Activated CD4-positive, CD25-positive, alpha-beta regulatory T cell treated with anti-CD3 and anti-CD28 coated beads, Interleukin-2, amount 50 U/mL, for 72 hours (primary cell): ENCODE results near the gene LRBA.
"Not testable (repeated sequence)": the region's sequence is repeated elsewhere in the genome, so short reads cannot be mapped to it uniquely, and the experiment has no call there.

Experiments used
- DNase-seq: peaks from one replicate; pipeline ENCODE4 v3.0.0; 2021

LRBA gene

DNA sequence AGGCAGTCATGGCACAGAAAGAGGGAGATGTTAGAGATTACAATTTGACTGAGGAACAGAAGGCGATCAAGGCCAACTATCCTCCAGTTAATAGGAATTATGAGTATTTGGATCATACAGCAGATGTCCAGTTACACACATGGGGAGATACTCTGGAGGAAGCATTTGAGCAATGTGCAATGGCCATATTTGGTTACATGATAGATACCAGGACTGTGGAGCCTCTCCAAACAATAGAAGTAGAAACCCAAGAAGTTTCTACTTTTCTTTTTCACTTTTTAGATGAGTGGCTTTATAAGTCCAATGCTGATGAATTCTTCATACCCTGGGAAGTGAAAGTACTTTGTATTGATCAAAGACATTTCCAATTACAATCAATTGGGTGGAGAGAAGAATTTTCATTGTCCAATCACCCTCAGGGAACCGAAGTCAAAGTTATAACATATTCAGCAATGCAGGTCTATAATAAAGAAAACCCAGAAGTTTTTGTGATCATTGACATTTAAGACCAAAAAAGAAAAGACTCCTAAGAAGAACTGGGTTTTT is 294.0 kb downstream of the LRBA start:
- no peak for DNase-seq

DNA sequence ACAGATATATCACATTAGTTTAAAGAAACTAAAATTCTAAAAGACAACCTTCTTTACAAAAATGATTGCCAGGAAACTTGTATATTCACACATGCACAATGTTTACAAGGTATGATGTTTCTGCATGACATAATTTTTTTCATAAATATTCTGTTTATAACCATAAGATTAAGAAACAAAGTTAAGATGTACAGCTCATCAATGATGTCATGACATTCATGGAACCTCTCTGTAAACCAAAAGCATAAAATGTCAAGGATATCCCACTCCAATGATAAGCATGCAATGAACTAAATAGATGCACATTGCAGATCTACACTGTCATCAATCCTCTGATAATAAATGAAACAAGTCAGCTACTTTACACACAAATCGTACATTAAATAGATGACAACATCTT is 297.1 kb downstream of the LRBA start:
- no peak for DNase-seq

DNA sequence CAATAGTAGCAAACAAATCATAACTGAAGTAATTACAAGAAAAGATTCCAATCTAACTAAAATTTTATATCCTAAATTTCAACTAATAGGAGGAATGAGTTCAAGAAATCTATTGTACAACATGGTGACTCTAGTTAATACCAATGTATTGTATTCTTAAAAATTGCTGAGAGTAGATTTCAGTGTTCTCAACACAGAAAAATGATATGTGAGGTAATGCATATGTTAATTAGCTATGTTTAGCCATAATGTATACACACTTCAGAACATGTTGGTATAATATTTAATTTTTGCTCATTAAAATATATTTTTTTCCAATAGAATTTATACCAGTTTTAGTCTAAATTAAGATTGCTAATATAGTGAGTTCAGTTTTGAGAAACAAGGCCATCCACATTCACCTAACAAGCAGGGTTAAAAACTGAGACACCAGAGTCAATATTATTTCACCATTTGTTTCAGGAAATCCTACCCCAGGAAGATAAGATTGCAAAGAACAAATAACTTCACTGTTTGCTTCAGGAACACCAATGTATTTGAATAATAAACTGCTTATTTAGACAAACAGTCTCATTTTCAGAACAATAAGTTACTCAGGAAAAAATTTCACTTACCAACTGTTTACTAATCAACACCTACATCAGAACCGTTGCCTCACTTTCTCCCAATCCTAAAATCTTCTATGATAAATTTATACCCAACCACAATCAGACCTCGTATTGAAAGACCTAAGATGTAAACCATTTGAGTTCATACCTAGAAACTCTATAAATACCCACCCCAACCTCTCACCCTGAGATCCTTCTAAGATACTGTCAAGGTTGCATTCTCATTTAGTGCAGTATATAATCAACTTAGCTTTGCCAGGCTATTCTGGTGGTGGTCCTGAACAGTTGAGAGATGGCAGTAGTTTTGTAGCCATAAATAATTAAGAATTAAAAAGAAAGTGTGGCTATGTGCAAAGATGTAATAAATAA is 300.3 kb downstream of the LRBA start:
- DNase-seq: no peak

DNA sequence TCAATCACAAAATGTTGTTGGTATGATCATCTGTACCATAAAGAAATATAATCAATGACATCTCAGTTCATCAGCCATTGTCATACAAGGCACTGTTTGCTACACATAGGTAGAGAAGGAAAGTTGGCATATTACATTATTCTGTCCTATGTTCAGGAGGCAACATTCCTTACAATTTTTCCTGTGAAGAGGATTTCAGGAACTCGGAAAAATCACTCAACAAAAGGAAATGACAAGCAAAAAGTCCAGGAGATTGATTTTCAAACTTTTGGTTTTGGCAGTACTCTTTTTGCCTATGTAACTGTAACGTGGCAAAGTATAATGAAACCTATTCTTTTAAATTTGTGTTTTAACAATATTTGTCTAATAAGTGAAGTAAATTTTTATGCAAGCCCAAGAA is 301.8 kb downstream of the LRBA start:
- DNase-seq: no peak

DNA sequence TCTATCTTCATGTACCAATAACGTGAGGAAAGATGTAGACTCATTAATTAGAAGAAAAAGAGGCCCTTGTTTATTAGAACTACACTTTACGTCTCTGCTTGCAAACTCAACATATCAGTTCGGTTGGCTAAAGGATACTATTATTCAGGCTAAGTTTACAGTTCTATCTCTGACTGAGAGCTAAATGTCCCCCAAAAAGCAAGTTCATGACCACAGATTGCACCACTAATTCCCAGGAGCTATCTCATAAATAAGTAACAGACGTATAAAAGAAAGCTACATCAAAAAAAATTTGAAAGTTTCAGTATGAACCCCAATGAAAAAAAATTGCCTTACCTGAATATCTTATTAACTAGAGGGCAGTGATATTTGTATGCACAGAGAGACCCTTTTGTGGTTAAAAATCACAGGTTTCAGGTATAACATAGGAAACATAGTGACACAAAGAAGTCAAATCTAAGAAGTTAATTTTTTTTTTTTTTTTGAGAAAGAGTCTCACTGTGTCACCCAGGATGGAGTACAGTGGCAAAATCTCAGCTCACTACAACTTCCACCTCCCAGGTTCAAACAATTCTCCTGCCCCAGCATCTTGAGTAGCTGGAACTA is 304.2 kb downstream of the LRBA start:
- no peak for DNase-seq

DNA sequence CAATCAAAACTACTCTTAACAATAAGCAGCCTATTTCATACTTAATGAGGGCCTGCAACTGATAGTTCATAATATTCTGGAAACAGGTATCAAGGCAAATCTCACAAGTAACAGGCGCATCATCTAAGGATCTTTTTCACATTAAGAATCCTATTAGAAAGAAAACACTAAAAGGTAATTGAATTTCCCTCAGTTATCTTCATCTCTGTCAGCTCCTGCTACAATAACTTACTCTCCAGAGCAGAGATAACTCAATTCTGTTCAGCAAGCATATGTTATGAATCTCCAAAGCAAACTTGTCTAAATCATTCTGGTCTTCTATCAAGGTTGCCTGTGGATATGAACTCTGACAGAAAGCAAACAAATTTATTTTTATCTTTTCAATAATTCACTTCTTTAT is 307.1 kb downstream of the LRBA start:
- DNase-seq: no peak

DNA sequence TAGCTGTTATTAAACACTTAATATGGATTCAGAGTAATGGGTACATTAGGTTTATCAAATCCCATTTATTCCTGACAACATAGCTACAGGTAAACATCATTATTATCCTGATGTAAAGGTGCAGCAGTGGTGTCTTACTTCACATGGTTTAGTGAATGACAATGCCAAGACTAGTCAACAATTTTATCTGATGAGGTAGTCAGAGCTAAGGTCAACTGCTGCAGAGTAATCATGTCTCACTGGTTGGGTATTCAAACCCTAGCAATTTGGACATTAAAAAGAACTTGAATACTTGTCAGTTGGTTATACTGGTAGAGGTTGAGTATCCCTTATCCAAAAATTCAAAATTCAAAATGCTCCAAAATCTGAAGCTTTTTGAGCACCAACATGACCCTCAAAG is 315.5 kb downstream of the LRBA start:
- DNase-seq: no peak

DNA sequence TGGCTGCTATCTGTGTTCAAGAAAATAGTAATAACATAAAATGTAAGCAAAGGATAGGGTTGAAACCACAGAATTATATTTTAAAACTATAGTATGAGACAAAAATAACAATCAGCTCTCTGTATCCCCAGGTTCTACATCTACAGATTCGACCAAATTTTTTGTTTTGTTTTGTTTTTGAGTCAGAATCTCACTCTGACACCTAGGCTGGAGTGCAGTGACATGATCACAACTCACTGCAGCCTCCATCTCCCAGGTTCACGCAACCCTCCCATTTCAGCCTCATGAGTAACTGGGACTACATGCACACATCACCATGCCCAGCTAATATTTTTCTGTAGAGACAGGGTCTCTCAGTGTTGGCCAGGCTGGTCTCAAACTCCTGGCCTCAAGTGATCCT is 319.9 kb downstream of the LRBA start:
- no peak for DNase-seq

DNA sequence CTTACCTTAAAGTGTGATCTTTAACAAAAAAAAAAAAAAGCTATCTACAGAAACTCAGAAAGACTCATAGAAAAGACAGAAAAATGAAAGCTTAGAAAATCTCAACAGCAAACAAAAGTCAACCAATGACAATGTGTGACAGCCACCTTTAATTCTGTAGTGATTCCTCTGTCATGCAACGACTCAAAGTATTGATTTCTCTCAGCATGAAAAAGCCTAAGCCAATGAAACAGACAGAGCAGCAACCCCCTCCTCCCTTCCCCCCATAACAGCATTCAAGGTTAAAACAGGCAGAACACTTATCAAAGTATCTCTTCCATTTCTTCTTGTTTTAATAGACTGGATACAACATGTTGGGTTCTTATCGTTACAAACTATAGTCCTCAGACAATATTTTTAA is 320.6 kb downstream of the LRBA start:
- no peak for DNase-seq

DNA sequence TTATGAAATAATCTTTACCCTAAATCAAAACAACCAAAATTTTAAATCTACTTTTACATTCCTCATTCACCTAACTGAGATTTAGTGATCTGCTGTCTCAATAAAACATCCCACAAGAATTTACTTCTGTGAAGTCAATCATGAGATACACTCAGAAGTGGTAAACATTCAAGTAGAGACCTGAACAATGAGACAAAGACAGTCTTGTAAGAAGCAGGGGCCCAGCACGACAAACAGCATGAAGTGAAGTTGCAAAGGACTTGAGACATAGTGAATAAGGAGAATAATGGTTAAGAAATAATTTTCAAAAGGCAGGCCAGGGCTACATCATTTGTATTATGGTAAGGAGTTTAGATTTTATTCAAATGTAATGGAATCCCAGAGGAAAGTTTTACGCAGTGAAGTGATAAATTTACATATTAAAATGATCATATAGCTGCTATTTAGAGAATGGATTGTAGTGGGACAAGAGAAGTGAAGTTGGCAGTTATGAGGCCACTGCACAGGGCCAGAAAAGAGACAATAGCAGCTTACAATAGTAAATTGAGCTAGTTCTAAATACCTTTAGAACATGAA is 331.2 kb downstream of the LRBA start:
- DNase-seq: no peak

DNA sequence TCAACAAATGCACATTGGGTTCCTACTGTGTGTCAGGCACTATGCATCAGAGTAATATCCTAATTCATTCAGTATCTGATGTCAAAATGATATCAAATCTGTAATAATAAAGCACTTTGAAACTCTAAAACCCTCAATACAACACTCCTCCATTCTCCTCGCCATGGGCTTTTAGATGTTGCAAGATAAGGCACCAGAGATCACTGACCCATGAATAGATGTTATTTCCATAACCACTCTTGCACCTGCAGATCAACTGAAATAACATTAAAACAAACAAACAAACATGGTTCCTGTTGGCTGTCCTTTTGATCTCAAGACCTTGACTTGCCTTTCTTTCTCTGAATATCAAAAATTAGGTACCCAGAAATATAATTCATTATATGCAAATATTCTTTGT is 333.0 kb downstream of the LRBA start:
- no peak for DNase-seq

DNA sequence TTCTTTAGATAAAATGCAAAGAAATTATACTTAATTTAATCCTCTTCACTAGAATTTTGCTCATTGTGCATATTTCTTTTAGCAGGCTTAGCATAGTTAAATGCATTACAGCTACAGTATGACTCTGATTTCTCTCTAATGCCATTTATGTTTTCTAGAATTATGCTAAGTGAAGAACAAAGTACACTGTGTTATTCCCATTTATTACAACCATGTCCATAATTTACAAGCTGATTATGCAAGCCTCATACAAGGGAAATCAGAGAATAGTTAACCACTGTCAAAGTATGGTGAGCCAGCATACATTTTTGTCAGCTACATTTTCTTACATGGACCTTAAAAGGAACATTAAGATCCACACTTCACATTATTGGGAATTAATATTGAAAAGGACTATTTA is 334.0 kb downstream of the LRBA start:
- DNase-seq: no peak

DNA sequence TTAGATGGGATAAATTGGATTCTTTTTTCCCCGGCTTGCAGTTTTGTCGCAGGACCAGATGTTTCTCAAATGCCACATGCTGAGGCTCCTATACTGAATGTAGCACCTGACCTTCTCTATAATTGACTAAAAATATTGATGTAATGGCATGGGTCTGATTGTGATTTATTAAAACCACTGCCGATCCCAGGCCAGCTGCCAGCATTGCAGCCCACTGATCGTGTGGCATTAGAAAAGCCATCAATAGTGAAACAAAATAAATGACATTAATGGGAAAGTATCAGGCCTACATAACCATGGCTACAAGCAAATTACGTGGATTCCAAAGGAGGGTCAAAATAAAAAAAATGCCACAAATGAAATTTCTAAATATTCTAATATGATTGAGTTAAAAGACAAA is 334.4 kb downstream of the LRBA start:
- DNase-seq: no peak

DNA sequence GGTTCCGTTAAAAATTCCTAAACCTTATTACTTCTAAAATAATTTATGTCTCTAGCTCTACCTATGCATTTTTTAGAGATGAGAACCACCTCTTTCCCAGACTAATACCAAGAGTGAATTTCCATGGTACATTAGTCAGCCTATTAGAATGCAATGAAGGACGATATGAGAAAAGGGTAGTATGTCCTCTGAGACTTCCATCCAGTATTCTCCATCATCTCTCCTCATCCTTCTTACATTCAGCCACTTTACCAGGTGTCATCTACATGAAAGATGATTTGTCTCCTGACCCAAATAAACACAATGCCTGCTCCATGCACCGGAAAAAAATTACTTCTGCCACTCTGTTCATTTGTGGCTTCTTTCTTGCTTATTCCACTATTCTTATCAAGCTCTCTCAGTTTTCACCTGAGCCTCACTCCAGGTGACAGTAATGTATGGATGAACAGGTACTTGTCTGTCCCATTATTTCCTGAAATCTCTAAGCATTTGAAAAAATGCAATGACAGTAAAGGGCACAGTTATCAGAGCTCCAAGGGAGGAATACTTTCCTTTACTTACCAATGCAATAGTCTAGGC is 335.2 kb downstream of the LRBA start:
- no peak for DNase-seq

DNA sequence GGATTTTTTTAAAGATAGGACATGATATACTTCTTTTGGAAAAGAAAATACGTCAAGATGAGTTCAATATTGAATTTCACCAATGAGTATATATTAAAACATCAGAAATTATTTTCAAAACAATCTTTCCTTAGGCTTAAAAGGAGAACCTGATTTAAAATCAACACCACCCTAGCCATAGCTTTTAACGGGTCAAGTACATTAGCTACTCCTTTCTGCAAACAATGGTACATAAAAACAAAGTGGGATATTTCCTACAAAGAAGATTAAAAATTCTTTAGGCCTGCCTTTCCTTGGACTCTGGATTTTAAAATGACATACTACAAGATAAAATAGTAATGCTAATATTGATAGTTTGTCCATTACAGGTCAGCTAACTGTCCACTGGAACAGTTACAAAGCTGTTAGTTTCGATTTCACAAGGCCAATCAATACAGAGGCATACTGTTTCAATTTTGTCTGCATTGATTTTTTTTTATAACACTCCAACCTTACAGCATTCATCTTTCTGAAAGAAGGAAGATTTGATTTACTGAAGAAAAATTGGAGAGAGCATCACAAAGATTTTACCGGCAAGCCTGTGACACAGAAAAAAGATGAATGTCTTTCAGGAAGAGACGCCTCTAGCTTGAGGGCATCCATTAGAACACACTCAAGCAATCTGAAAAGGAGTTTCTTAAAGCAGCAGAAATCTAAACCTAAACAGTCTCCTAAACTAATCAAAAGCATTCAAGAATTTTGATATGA is 335.9 kb downstream of the LRBA start:
- no peak for DNase-seq

DNA sequence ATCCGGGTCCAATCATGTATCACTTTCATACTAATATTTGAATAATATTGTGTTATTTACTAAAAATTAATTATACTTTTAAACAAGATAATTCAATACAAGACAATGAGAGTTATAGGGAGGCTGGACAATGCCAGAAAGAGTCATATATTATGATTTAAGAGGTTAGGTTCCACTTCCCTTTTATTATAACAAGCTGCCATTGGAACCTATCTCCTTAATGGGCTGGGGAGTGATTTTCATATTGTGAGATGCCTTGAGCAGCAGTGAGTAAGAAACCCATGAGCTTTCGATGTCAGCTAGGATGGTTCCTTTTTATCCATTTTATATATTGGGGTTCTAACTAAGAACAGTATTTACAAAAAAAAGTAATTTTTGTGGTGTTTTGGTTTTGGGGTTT is 341.3 kb downstream of the LRBA start:
- DNase-seq: no peak

DNA sequence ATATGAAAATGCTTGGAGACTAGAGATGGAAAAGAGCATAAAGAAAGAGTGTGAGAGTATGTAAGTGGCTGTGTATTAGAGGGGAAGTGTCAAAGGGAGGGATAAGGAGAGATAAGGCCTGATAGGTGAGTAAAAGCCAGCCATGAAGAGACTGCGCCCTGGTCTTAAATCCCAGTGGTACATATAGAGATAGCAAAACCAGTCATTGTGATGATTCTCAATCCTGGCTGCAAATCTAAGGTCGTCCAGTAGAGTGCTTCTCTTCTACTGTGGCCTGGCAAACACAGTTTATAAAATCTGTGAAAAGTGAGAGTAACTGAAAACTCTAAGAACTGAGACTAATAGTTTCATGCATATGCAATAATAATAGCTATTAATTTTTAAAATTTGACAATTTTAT is 346.3 kb downstream of the LRBA start:
- DNase-seq: no peak

DNA sequence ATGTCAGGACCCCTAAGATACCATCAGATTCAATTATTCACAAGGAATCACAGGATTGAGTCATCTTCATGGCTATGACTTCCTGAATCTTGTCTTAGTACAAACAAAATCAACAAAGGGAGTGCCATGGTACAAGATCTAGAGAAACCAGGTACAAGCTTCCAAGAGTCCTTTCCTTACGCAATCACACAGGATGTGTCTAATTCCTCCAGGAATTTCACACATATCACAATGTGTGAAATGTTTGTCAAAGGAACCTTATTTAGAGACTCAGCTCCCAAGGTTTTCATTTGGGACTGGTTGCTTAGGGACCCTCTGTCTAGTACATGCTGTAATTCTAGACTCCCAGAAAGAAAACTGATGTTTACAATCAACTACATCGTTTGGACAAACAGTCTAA is 350.1 kb downstream of the LRBA start:
- DNase-seq: no peak

DNA sequence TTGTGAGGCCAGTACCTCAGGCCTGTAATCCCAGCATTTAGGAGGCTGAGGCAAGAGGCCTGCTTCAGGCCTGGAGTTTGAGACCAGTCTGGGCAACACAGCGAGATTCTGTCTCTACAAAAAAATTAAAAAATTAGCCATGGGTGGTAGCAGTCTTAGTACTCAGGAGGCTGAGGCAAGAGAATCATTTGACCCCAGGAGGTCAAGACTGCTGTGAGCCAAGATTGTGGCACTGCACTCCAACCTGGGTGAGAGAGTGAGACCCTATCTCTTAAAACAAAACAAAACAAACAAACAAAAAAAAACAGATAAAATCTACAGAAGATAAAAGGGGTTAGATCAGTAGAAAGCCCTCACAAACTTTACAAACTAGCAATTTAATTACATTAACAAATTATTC is 352.4 kb downstream of the LRBA start:
- DNase-seq: no peak

DNA sequence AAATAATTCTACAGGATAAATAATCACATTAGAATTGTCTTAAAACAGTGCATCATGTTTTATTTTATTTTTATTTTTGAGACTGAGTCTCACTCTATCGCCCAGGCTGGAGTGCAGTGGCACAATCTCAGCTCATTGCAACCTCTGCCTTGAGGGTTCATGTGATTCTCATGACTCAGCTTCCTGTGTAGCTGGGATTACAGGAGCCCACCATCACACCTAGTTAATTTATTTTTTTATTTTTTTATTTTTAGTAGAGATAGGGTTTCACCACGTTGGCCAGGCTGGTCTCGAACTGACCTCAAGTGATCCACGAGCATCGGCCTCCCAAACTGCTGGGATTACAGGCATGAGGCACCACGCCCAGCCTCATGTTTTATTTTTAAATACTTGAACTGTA is 353.5 kb downstream of the LRBA start:
- not testable (repeated sequence) for DNase-seq

DNA sequence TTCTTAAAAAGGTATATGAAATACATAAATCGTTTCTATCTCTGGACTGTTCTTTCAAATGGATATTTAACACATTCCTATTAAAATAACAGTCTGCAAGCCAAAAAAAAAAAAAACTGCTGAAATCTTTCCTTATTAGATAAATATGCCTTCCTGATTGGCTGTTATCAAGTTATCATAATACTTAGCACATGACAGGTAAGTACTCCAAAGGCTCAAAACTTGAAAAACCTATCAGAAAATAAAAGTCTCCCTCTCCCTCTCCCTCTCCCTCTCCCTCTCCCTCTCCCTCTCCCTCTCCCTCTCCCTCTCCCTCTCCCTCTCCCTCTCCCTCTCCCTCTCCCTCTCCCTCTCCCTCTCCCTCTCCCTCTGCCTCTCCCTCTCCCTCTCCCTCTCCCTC is 356.8 kb downstream of the LRBA start:
- DNase-seq: not testable (repeated sequence)

DNA sequence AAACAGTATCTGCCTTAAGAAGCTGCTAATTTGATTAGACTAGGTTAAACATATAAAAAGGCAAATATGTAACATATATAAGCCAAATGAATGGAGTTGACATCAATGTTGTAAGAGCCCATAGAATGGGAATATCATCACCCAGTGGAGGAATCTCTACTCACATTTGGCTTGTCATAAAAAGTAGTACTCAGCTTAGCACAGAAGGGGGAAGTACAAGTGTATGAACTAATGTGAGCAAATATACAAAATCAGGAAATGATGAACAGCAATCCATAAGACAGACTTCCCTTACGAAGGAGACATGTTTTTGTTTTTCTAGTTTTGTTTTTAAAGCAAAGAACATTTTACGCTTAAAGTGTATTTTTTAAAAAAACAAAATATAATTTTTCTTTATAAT is 358.2 kb downstream of the LRBA start:
- no peak for DNase-seq

DNA sequence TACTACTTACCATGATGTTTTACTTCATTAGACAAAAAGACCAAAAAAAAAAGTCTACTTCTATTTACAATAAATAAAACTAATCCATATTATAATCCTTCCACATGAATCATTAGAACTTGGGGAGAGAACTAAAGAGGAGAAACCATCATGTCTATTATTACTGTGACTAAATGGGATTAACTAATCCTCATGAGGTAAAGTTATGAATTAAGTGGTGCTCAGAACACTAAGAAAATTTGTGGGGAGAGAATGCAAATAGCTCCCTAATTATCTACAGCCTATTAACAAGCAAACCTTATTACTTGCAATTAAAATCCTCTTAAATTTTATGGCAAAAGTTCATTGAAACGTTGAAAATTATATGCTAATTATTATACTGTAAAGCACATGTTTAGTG is 364.3 kb downstream of the LRBA start:
- DNase-seq: no peak
